Esophagus muscularis mucosa (tissue), 3 donors: ENCODE data around the gene ADAM8.

Experiments
- CTCF ChIP-seq, 3 experiments: fragments of 200-600 bp in 2 of 3; fragments of 450-650 bp in 1 of 3; sonication (generic) in 2 of 3; IDR thresholded peaks; one replicate each; pipeline ENCODE4 v1.5.1; 2017 to 2019; ENCODE audit warnings: antibody characterized with exemption in 3 of 3, mild to moderate bottlenecking in 2 of 3, moderate library complexity in 1 of 3
- POLR2A ChIP-seq: fragments of 450-650 bp; IDR thresholded peaks from one replicate; pipeline ENCODE4 v1.6.1; 2017; ENCODE audit warnings: antibody characterized with exemption, moderate library complexity, mild to moderate bottlenecking, low read depth

- TF ChIP-seq CTCF (IDR thresholded peaks at IDR 0.05) (no peak), POLR2A (no peak)
Observed at GRCh38 chr10:133230044-133230361, 46.7 kb downstream of the ADAM8 start, which contains the start of gene UTF1.
